Trophoblast cell (in vitro differentiated cells and primary cell): ENCODE measurements around the gene TCF21.

ENCODE experiments used
- DNase-seq, 2 donors: peaks; one replicate each; pipeline ENCODE4 v3.0.0-alpha.2; 2016
- H2AFZ ChIP-seq: 2 replicates; pipeline ENCODE4 v1.6.1; 2013; ENCODE audit warnings: low read length, moderate library complexity, mild to moderate bottlenecking; ENCODE audit not compliant: insufficient read depth, poor library complexity
- H2AK5ac ChIP-seq: 2 replicates; pipeline ENCODE4 v1.6.1; 2013; ENCODE audit warnings: mild to moderate bottlenecking, low read length
- H2BK120ac ChIP-seq: 2 replicates; pipeline ENCODE4 v1.6.1; 2013; ENCODE audit warnings: low read length, mild to moderate bottlenecking, moderate library complexity; ENCODE audit not compliant: insufficient read depth, poor library complexity
- H2BK12ac ChIP-seq: 2 replicates; pipeline ENCODE4 v1.6.1; 2013; ENCODE audit warnings: mild to moderate bottlenecking, low read length, moderate library complexity
- H2BK5ac ChIP-seq: 2 replicates; pipeline ENCODE4 v1.6.1; 2013; ENCODE audit warnings: low read length, low read depth, moderate library complexity, mild to moderate bottlenecking; ENCODE audit not compliant: poor library complexity
- H3K14ac ChIP-seq: 2 replicates; pipeline ENCODE4 v1.6.1; 2013; ENCODE audit warnings: mild to moderate bottlenecking, low read length
- H3K18ac ChIP-seq: 2 replicates; pipeline ENCODE4 v1.6.1; 2013; ENCODE audit warnings: mild to moderate bottlenecking, low read length
- H3K23ac ChIP-seq: 2 replicates; pipeline ENCODE4 v1.6.1; 2013; ENCODE audit warnings: low read length
- H3K27ac ChIP-seq: 2 replicates; pipeline ENCODE4 v1.5.1; 2013; ENCODE audit warnings: low read depth, mild to moderate bottlenecking, inconsistent platforms, low read length, moderate library complexity
- H3K27me3 ChIP-seq: 2 replicates; pipeline ENCODE4 v1.6.1; 2013; ENCODE audit warnings: inconsistent platforms, mild to moderate bottlenecking, low read length, moderate library complexity; ENCODE audit not compliant: insufficient read depth
- H3K36me3 ChIP-seq, 2 experiments: 1 replicate in 1 of 2; 2 replicates in 1 of 2; pipeline ENCODE4 v1.6.1; 2013; ENCODE audit warnings: low read length in 2 of 2, mild to moderate bottlenecking in 2 of 2, moderate library complexity in 1 of 2; ENCODE audit not compliant: insufficient read depth in 2 of 2, control insufficient read depth in 1 of 2
- H3K4ac ChIP-seq: 2 replicates; pipeline ENCODE4 v1.6.1; 2013; ENCODE audit warnings: low read depth, mild to moderate bottlenecking, low read length, moderate library complexity
- H3K4me1 ChIP-seq, 2 experiments: 1 replicate in 1 of 2; 2 replicates in 1 of 2; pipeline ENCODE4 v1.6.1; 2013; ENCODE audit warnings: low read length in 2 of 2, mild to moderate bottlenecking in 2 of 2, moderate library complexity in 1 of 2; ENCODE audit not compliant: insufficient read depth in 2 of 2, control insufficient read depth in 1 of 2
- H3K4me2 ChIP-seq: 2 replicates; pipeline ENCODE4 v1.6.1; 2013; ENCODE audit warnings: inconsistent platforms, mild to moderate bottlenecking, low read length, moderate library complexity
- H3K4me3 ChIP-seq: 2 replicates; pipeline ENCODE4 v1.5.1; 2013; ENCODE audit warnings: mild to moderate bottlenecking, low read depth, low read length, inconsistent platforms
- H3K79me1 ChIP-seq: one replicate; pipeline ENCODE4 v1.6.1; 2013; ENCODE audit warnings: low read length
- H3K79me2 ChIP-seq: 2 replicates; pipeline ENCODE4 v1.6.1; 2013; ENCODE audit warnings: low read length, mild to moderate bottlenecking; ENCODE audit not compliant: control insufficient read depth, insufficient read depth, poor library complexity
- H3K9ac ChIP-seq: 2 replicates; pipeline ENCODE4 v1.6.1; 2013; ENCODE audit warnings: mild to moderate bottlenecking, low read length
- H3K9me3 ChIP-seq: 2 replicates; pipeline ENCODE4 v1.6.1; 2013; ENCODE audit warnings: low read depth, mild to moderate bottlenecking, control low read depth, inconsistent platforms, low read length; ENCODE audit not compliant: insufficient read depth
- H4K12ac ChIP-seq: 2 replicates; pipeline ENCODE4 v1.6.1; 2013; ENCODE audit warnings: low read depth, mild to moderate bottlenecking, low read length, moderate library complexity
- H4K8ac ChIP-seq: 2 replicates; pipeline ENCODE4 v1.6.1; 2013; ENCODE audit warnings: low read depth, mild to moderate bottlenecking, low read length, moderate library complexity
- H4K91ac ChIP-seq: one replicate; pipeline ENCODE4 v1.6.1; 2013; ENCODE audit warnings: low read depth, mild to moderate bottlenecking, low read length, moderate library complexity
- WGBS: extraction: QIAGEN DNeasy Blood & Tissue Kit; methylation state at CpG from one replicate; pipeline ENCODE4 v1.1.7; 2013; ENCODE audit warnings: missing lambda C conversion rate; ENCODE audit not compliant: insufficient read length, insufficient coverage; ENCODE audit errors: extremely low coverage; 5-methylcytosine and 5-hydroxymethylcytosine counted together

TCF21 gene

GRCh38 chr6:133895573-133896343 lies 6.8 kb downstream of the TCF21 start:
- H3K4me2 ChIP-seq: peak overlapping the region; percentile 6
- no peaks in the 10 kb centered on the region for H3K9me3 ChIP-seq
- no CpG with 5 or more reads among the region's 45 CpGs for WGBS
- no peak overlapping the region for H3K9ac ChIP-seq
- H3K79me1 ChIP-seq: no peaks in the 10 kb centered on the region
- no peak overlapping the region for H4K8ac ChIP-seq
- H2AFZ ChIP-seq: no peak overlapping the region
- no peak overlapping the region for H3K27ac ChIP-seq
- no peak overlapping the region for H3K18ac ChIP-seq
- no peaks in the 10 kb centered on the region for H3K36me3 ChIP-seq
- H2BK120ac ChIP-seq: no peak overlapping the region
- H3K23ac ChIP-seq: no peak overlapping the region
- no peak overlapping the region for H3K14ac ChIP-seq
- H4K12ac ChIP-seq: no peak overlapping the region
- peak in 1 of 2 donors; percentile 26 for DNase-seq
- H2BK12ac ChIP-seq: no peak overlapping the region
- H2AK5ac ChIP-seq: no peak overlapping the region
- peaks cover 11 to 12% of the 10 kb centered on the region in 2 experiments for H3K4me1 ChIP-seq
- H3K4me3 ChIP-seq: no peak overlapping the region
- H2BK5ac ChIP-seq: no peak overlapping the region
- H3K4ac ChIP-seq: no peak overlapping the region
- no peaks in the 10 kb centered on the region for H3K79me2 ChIP-seq
- no peak overlapping the region for H4K91ac ChIP-seq
- peaks cover 55% of the 10 kb centered on the region for H3K27me3 ChIP-seq

- no peak overlapping the region for H4K91ac ChIP-seq
- no peak overlapping the region for H3K27ac ChIP-seq
- peaks cover 8 to 9% of the 10 kb centered on the region in 2 experiments for H3K4me1 ChIP-seq
- DNase-seq: no peak
- H3K9ac ChIP-seq: no peak overlapping the region
- no peak overlapping the region for H3K14ac ChIP-seq
- H2AK5ac ChIP-seq: no peak overlapping the region
- no peak overlapping the region for H2AFZ ChIP-seq
- H3K36me3 ChIP-seq: no peaks in the 10 kb centered on the region
- H3K79me2 ChIP-seq: no peaks in the 10 kb centered on the region
- H2BK5ac ChIP-seq: no peak overlapping the region
- no peak overlapping the region for H4K12ac ChIP-seq
- H4K8ac ChIP-seq: no peak overlapping the region
- no peak overlapping the region for H3K4me3 ChIP-seq
- no peak overlapping the region for H2BK120ac ChIP-seq
- no peaks in the 10 kb centered on the region for H3K79me1 ChIP-seq
- peaks cover 51% of the 10 kb centered on the region for H3K27me3 ChIP-seq
- no CpG with 5 or more reads among the region's 5 CpGs for WGBS
- H3K4me2 ChIP-seq: no peak overlapping the region
- H3K4ac ChIP-seq: no peak overlapping the region
- H3K18ac ChIP-seq: no peak overlapping the region
- H3K23ac ChIP-seq: no peak overlapping the region
- H2BK12ac ChIP-seq: no peak overlapping the region
- H3K9me3 ChIP-seq: no peaks in the 10 kb centered on the region
Observed at GRCh38 chr6:133896344-133896721, 7.4 kb downstream of the TCF21 start.

GRCh38 chr6:133898263-133898662 lies 9.3 kb downstream of the TCF21 start:
- H4K8ac ChIP-seq: no peak overlapping the region
- no peaks in the 10 kb centered on the region for H3K36me3 ChIP-seq
- no peaks in the 10 kb centered on the region for H3K79me2 ChIP-seq
- no peak for DNase-seq
- H3K14ac ChIP-seq: no peak overlapping the region
- H2BK12ac ChIP-seq: no peak overlapping the region
- no peak overlapping the region for H4K91ac ChIP-seq
- H3K9me3 ChIP-seq: no peaks in the 10 kb centered on the region
- no peak overlapping the region for H2BK5ac ChIP-seq
- no CpG with 5 or more reads among the region's 1 CpG for WGBS
- H3K23ac ChIP-seq: no peak overlapping the region
- peaks cover 37% of the 10 kb centered on the region for H3K27me3 ChIP-seq
- no peak overlapping the region for H3K4ac ChIP-seq
- no peaks in the 10 kb centered on the region for H3K79me1 ChIP-seq
- no peak overlapping the region for H3K9ac ChIP-seq
- H3K4me2 ChIP-seq: no peak overlapping the region
- no peak overlapping the region for H2BK120ac ChIP-seq
- H2AFZ ChIP-seq: no peak overlapping the region
- no peak overlapping the region for H4K12ac ChIP-seq
- H3K4me1 ChIP-seq: peaks cover 4 to 6% of the 10 kb centered on the region in 2 experiments
- no peak overlapping the region for H3K4me3 ChIP-seq
- no peak overlapping the region for H3K27ac ChIP-seq
- H3K18ac ChIP-seq: no peak overlapping the region
- no peak overlapping the region for H2AK5ac ChIP-seq

GRCh38 chr6:133899556-133899955 lies 10.6 kb downstream of the TCF21 start:
- Histone ChIP-seq H3K4me3 (no peak overlapping the region), H2AFZ (no peak overlapping the region), H3K9ac (no peak overlapping the region), H3K79me1 (no peaks in the 10 kb centered on the region), H3K4me1 (peaks cover 3 to 4% of the 10 kb centered on the region in 2 experiments), H3K4ac (no peak overlapping the region), H4K91ac (no peak overlapping the region), H2BK120ac (no peak overlapping the region), H3K36me3 (no peaks in the 10 kb centered on the region), H3K4me2 (no peak overlapping the region), H3K14ac (no peak overlapping the region), H3K23ac (no peak overlapping the region), H4K8ac (no peak overlapping the region), H2BK5ac (no peak overlapping the region), H2BK12ac (no peak overlapping the region), H2AK5ac (no peak overlapping the region), H3K27ac (no peak overlapping the region), H3K27me3 (peaks cover 26% of the 10 kb centered on the region), H3K79me2 (no peaks in the 10 kb centered on the region), H4K12ac (no peak overlapping the region), H3K18ac (no peak overlapping the region), H3K9me3 (no peaks in the 10 kb centered on the region)
- no peak for DNase-seq
